GM10248 (cell line): ENCODE results near the gene CD83.

ENCODE experiments used
- CTCF ChIA-PET: fragments of 300-600 bp; sonication (Branson Sonifier 250); formaldehyde crosslinking; extraction: SDS; loops from one replicate; lab custom pipeline; 2021; ENCODE audit warnings: antibody characterized with exemption; lab: Yijun Ruan, JAX
- POLR2A ChIA-PET: fragments of 350-650 bp; sonication (Branson Sonifier 250); formaldehyde crosslinking; extraction: SDS; loops from one replicate; lab custom pipeline; 2020; ENCODE audit warnings: antibody characterized with exemption; lab: Yijun Ruan, JAX
- DNase-seq: peaks from one replicate; pipeline ENCODE4 v3.0.0; 2012; ENCODE audit errors: extremely low spot score
- CTCF ChIP-seq: IDR thresholded peaks from 2 replicates; pipeline ENCODE4 v1.5.1; 2012; ENCODE audit warnings: mild to moderate bottlenecking, low read depth; ENCODE audit errors: extremely low read depth, missing control alignments, control extremely low read depth

Gene CD83

DNA sequence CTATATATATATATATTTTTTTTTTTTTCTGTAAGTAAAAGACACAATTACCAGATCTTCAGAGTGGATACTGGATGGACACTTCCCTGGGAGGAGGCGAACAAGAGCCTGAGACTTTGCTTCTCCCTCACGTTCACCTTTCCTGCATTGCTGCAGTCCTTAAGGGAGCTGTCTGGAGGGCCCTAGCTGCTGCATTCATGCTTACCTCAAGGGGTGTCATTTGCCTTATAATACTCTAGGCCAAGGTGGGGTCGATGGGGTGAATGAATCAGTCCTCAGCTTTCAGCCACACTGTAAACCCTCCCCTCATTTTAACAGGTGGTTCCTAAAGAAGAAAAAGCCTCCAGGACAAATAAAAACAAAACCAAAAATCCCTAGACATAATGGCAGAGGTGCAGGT, 34.8 kb upstream of the CD83 start:
- POLR2A ChIA-PET = no interaction called here
- CTCF ChIA-PET = interaction anchor here (0.8 to 4.1 kb wide), 2 partner anchors 16 to 62 kb away, joined by 3 to 25 read pairs; no protein-coding TSS in a partner anchor
- DNase-seq = no peak
- no peak for TF ChIP-seq CTCF

GRCh38 chr6:14083262-14083661, 34.3 kb upstream of the CD83 start:
- no peak for DNase-seq
- CTCF ChIA-PET = interaction anchor here (4.1 kb wide), 1 partner anchor 17 kb away, joined by 25 read pairs; no protein-coding TSS in a partner anchor
- POLR2A ChIA-PET = no interaction called here
- no peak for TF ChIP-seq CTCF

DNA sequence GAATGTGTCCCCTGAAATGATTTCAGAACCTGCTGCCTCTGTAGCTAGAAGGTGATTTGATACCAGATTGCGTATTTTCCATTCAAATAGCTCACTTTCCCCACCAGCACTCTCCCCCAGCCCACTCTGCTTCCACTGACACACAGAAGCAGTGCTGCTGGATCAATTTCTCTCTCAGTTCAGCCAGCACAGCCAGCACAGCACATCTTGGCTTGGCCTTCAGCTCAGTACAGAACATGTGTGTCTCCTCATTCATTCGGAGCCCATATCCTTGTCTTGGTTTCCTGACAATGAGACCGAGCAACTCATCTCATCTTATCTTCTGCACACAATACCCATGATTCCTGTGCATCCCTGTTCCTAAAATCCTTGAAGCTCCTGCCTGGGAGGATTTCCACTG, 33.8 kb upstream of the CD83 start:
- POLR2A ChIA-PET = no interaction called here
- no peak for TF ChIP-seq CTCF
- CTCF ChIA-PET = interaction anchor here (0.9 to 4.1 kb wide), 2 partner anchors 12 to 17 kb away, joined by 4 to 25 read pairs; no protein-coding TSS in a partner anchor
- DNase-seq = no peak

GRCh38 chr6:14084388-14084787, 33.2 kb upstream of the CD83 start:
- no peak for TF ChIP-seq CTCF
- ChIA-PET POLR2A (no interaction called here), CTCF (interaction anchor here (0.9 to 4.1 kb wide), 2 partner anchors 11 to 18 kb away, joined by 4 to 25 read pairs; no protein-coding TSS in a partner anchor)
- DNase-seq = no peak

- no peak for DNase-seq
- CTCF ChIA-PET = interaction anchor here (1.5 to 4.1 kb wide), 2 partner anchors 10 to 19 kb away, joined by 3 to 25 read pairs; no protein-coding TSS in a partner anchor
- no peak for TF ChIP-seq CTCF
- POLR2A ChIA-PET = interaction anchor here (0.7 to 1.2 kb wide), 2 partner anchors 11 to 32 kb away, joined by 3 read pairs; partner anchors contain the start of gene CD83
These were observed 32.3 kb upstream of the CD83 start for GRCh38 chr6:14085176-14085787.

DNA sequence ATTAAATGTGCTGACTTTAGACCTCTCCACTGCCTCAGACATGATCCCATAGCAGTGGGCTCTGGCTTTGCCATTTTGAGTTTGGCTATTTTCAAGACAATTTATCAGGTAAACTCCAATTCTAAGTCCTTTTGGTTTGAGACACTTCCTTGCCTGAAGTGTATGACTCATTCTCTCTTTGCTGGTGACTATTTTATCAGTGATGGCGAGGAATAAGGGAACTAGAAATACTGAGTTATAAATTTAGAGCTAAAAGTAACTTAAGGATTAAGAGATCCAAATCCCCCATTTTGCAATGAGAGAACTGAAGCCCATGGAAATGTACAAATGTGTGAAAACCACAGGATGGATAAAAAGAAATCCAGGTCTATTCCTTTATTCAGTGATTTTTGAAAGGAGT, 30.9 kb upstream of the CD83 start:
- POLR2A ChIA-PET = no interaction called here
- DNase-seq = no peak
- CTCF ChIA-PET = interaction anchor here (1.5 to 2.7 kb wide), 2 partner anchors 12 to 20 kb away, joined by 3 to 8 read pairs; no protein-coding TSS in a partner anchor
- TF ChIP-seq CTCF = no peak
